Mucosa of stomach (tissue), 1 donor: ENCODE measurements around the gene SIX1.

ENCODE experiments used
- H3K27me3 ChIP-seq: one replicate; pipeline ENCODE4 v1.7.0; 2013; ENCODE audit warnings: mild to moderate bottlenecking, low read length; ENCODE audit not compliant: control insufficient read depth, insufficient read depth
- H3K36me3 ChIP-seq: one replicate; pipeline ENCODE4 v1.7.0; 2013; ENCODE audit warnings: low read length; ENCODE audit not compliant: control insufficient read depth, insufficient read depth
- H3K4me1 ChIP-seq: one replicate; pipeline ENCODE4 v1.7.0; 2013; ENCODE audit warnings: mild to moderate bottlenecking, low read length; ENCODE audit not compliant: control insufficient read depth, insufficient read depth
- H3K4me3 ChIP-seq: one replicate; pipeline ENCODE4 v1.7.0; 2013; ENCODE audit warnings: low read length
- H3K9ac ChIP-seq: one replicate; pipeline ENCODE4 v1.7.0; 2013; ENCODE audit warnings: mild to moderate bottlenecking, low read length, moderate library complexity
- H3K9me3 ChIP-seq: one replicate; pipeline ENCODE4 v1.7.0; 2013; ENCODE audit warnings: mild to moderate bottlenecking, low read length, moderate library complexity; ENCODE audit not compliant: control insufficient read depth
- donor health status: Pancreatic carcinoma.

SIX1 gene

GRCh38 chr14:60665177-60665550, 15.9 kb upstream of the SIX1 start:
- Histone ChIP-seq H3K36me3 (no peaks in the 10 kb centered on the region), H3K9me3 (no peaks in the 10 kb centered on the region), H3K4me1 (no peaks in the 10 kb centered on the region), H3K4me3 (no peak overlapping the region), H3K9ac (no peak overlapping the region), H3K27me3 (no peaks in the 10 kb centered on the region)

GRCh38 chr14:60662982-60663381, 13.7 kb upstream of the SIX1 start:
- H3K27me3 ChIP-seq = peaks cover 14% of the 10 kb centered on the region
- no peaks in the 10 kb centered on the region for H3K36me3 ChIP-seq
- peaks cover 2% of the 10 kb centered on the region for H3K4me1 ChIP-seq
- H3K4me3 ChIP-seq = no peak overlapping the region
- H3K9me3 ChIP-seq = no peaks in the 10 kb centered on the region
- no peak overlapping the region for H3K9ac ChIP-seq

GRCh38 chr14:60661721-60662120, 12.4 kb upstream of the SIX1 start:
- Histone ChIP-seq H3K4me1 (peaks cover 9% of the 10 kb centered on the region), H3K4me3 (no peak overlapping the region), H3K9ac (no peak overlapping the region), H3K9me3 (no peaks in the 10 kb centered on the region), H3K27me3 (peaks cover 26% of the 10 kb centered on the region), H3K36me3 (no peaks in the 10 kb centered on the region)

GRCh38 chr14:60658909-60659585, 9.8 kb upstream of the SIX1 start:
- no peak overlapping the region for H3K4me3 ChIP-seq
- no peaks in the 10 kb centered on the region for H3K36me3 ChIP-seq
- no peaks in the 10 kb centered on the region for H3K9me3 ChIP-seq
- H3K27me3 ChIP-seq = peaks cover 52% of the 10 kb centered on the region
- H3K4me1 ChIP-seq = peaks cover 20% of the 10 kb centered on the region
- H3K9ac ChIP-seq = no peak overlapping the region

GRCh38 chr14:60658211-60658690, 9.0 kb upstream of the SIX1 start:
- H3K4me3 ChIP-seq = peak overlapping the region; percentile 14
- H3K27me3 ChIP-seq = peaks cover 60% of the 10 kb centered on the region
- H3K9ac ChIP-seq = no peak overlapping the region

GRCh38 chr14:60657456-60658210, 8.4 kb upstream of the SIX1 start:
- Histone ChIP-seq H3K9ac (peak overlapping the region; percentile 61), H3K4me3 (peak overlapping the region; percentile 14), H3K36me3 (no peaks in the 10 kb centered on the region), H3K9me3 (no peaks in the 10 kb centered on the region), H3K4me1 (peaks cover 28% of the 10 kb centered on the region), H3K27me3 (peaks cover 67% of the 10 kb centered on the region)

More at GRCh38 chr14:60658211-60658690, 9.0 kb upstream of the SIX1 start:
- H3K4me1 ChIP-seq = peaks cover 22% of the 10 kb centered on the region
- H3K9me3 ChIP-seq = no peaks in the 10 kb centered on the region
- H3K36me3 ChIP-seq = no peaks in the 10 kb centered on the region

- H3K4me3 ChIP-seq = peak overlapping the region; percentile 14
- peak overlapping the region; percentile 61 for H3K9ac ChIP-seq
- peaks cover 28% of the 10 kb centered on the region for H3K4me1 ChIP-seq
- peaks cover 74% of the 10 kb centered on the region for H3K27me3 ChIP-seq
- H3K9me3 ChIP-seq = no peaks in the 10 kb centered on the region
- H3K36me3 ChIP-seq = no peaks in the 10 kb centered on the region
These were observed 7.6 kb upstream of the SIX1 start for GRCh38 chr14:60656686-60657455.

GRCh38 chr14:60655898-60656685, 6.8 kb upstream of the SIX1 start:
- peak overlapping the region; percentile 14 for H3K4me3 ChIP-seq

GRCh38 chr14:60655119-60655897, 6.0 kb upstream of the SIX1 start:
- Histone ChIP-seq H3K9ac (no peak overlapping the region), H3K27me3 (peaks cover 90% of the 10 kb centered on the region), H3K9me3 (no peaks in the 10 kb centered on the region), H3K36me3 (no peaks in the 10 kb centered on the region), H3K4me1 (peaks cover 32% of the 10 kb centered on the region), H3K4me3 (no peak overlapping the region)

More at GRCh38 chr14:60655898-60656685, 6.8 kb upstream of the SIX1 start:
- Histone ChIP-seq H3K36me3 (no peaks in the 10 kb centered on the region), H3K27me3 (peaks cover 82% of the 10 kb centered on the region), H3K9ac (peak overlapping the region; percentile 16), H3K9me3 (no peaks in the 10 kb centered on the region), H3K4me1 (peaks cover 32% of the 10 kb centered on the region)

- Histone ChIP-seq H3K4me3 (no peak overlapping the region), H3K36me3 (no peaks in the 10 kb centered on the region), H3K27me3 (peaks cover 99% of the 10 kb centered on the region), H3K9ac (no peak overlapping the region), H3K4me1 (peaks cover 38% of the 10 kb centered on the region), H3K9me3 (no peaks in the 10 kb centered on the region)
These were observed 5.1 kb upstream of the SIX1 start for GRCh38 chr14:60654334-60654821.

- H3K9me3 ChIP-seq = no peaks in the 10 kb centered on the region
- H3K4me1 ChIP-seq = peaks cover 45% of the 10 kb centered on the region
- H3K36me3 ChIP-seq = no peaks in the 10 kb centered on the region
- no peak overlapping the region for H3K4me3 ChIP-seq
- H3K9ac ChIP-seq = no peak overlapping the region
- H3K27me3 ChIP-seq = peaks cover 99% of the 10 kb centered on the region
These were observed 4.5 kb upstream of the SIX1 start for GRCh38 chr14:60653701-60654161.
